Measurements from ENCODE around the gene KCNJ16. TPM values are rescaled to one million over a fixed set of nuclear protein-coding genes. Genes with fewer than 3 reads are reported as not detected.
A peak's percentile ranks its signal among the peaks of the same experiment; 100 is the strongest.

Gene KCNJ16
- total RNA-seq, 1 donor, result not detected

- DNase-seq (ENCODE audit: low read depth), result no peak
- H3K4me3 ChIP-seq (ENCODE audit: low read depth, low read length), result no peak overlapping the region
- TF ChIP-seq, protein P1, sequence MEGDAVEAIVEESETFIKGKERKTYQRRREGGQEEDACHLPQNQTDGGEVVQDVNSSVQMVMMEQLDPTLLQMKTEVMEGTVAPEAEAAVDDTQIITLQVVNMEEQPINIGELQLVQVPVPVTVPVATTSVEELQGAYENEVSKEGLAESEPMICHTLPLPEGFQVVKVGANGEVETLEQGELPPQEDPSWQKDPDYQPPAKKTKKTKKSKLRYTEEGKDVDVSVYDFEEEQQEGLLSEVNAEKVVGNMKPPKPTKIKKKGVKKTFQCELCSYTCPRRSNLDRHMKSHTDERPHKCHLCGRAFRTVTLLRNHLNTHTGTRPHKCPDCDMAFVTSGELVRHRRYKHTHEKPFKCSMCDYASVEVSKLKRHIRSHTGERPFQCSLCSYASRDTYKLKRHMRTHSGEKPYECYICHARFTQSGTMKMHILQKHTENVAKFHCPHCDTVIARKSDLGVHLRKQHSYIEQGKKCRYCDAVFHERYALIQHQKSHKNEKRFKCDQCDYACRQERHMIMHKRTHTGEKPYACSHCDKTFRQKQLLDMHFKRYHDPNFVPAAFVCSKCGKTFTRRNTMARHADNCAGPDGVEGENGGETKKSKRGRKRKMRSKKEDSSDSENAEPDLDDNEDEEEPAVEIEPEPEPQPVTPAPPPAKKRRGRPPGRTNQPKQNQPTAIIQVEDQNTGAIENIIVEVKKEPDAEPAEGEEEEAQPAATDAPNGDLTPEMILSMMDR (IDR thresholded peaks at IDR 0.05; ENCODE audit: insufficient read depth, low read depth, low read length), result no peak
Observed at GRCh38 chr17:70107904-70108565, 33.0 kb downstream of the KCNJ16 start.

- DNase-seq (ENCODE audit: low read depth), result no peak
- no peak overlapping the region for H3K4me3 ChIP-seq (ENCODE audit: low read depth, low read length)
- TF ChIP-seq, protein P1 (IDR thresholded peaks at IDR 0.05; ENCODE audit: insufficient read depth, low read depth, low read length), result no peak
Observed at GRCh38 chr17:70109497-70109896, 34.5 kb downstream of the KCNJ16 start.

GRCh38 chr17:70110443-70110880 is 35.4 kb downstream of the KCNJ16 start:
- DNase-seq (ENCODE audit: low read depth), result peak; percentile 3

DNA sequence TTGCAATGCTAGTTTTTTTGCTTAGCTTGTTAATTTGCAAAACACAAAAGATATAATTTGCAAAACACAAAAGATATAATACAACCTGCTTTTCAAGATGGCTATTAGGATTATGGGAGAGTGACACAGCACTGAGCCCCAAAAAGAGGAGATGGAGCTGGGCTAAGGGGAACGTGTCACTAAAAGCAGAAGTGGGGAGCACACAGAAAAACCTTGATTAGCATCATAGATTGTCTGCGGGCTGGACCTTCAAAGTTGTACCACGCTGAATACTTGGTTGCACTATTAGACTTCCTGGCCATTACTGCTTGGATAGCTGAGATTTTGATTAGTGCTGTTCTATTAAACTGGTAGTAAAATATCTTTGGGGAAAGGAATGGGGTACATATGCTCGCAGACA is 36.2 kb downstream of the KCNJ16 start:
- H3K4me3 ChIP-seq (ENCODE audit: low read depth, low read length), result no peak overlapping the region
- DNase-seq (ENCODE audit: low read depth), result no peak
- TF ChIP-seq, protein P1 (IDR thresholded peaks at IDR 0.05; ENCODE audit: insufficient read depth, low read depth, low read length), result no peak

More at GRCh38 chr17:70110443-70110880, 35.4 kb downstream of the KCNJ16 start:
- TF ChIP-seq, protein P1 (IDR thresholded peaks at IDR 0.05; ENCODE audit: insufficient read depth, low read depth, low read length), result no peak
- H3K4me3 ChIP-seq (ENCODE audit: low read depth, low read length), result no peak overlapping the region

DNA sequence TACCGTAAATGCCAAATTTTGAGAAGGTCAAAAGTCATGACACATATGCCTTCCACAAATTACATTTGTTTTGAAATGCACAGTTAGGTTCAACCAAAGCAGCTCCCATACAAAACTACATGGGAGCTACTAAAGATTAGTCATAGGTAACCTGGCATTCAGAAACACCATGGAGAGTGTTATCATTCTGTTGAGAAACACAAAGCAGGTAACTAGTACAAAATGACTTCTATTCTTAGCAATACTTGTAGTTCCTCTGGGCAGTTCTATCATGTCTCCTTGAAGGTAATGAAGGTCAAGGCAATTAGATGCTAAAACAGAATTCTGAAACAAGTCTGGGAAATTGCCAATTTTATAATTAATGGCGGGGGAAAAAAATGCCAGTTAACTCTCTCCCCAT is 39.4 kb downstream of the KCNJ16 start:
- H3K4me3 ChIP-seq (ENCODE audit: low read depth, low read length), result no peak overlapping the region
- no peak for DNase-seq (ENCODE audit: low read depth)
- TF ChIP-seq, protein P1 (IDR thresholded peaks at IDR 0.05; ENCODE audit: insufficient read depth, low read depth, low read length), result no peak

GRCh38 chr17:70115126-70115525 is 40.1 kb downstream of the KCNJ16 start:
- TF ChIP-seq, protein P1 (IDR thresholded peaks at IDR 0.05; ENCODE audit: insufficient read depth, low read depth, low read length), result no peak
- H3K4me3 ChIP-seq (ENCODE audit: low read depth, low read length), result no peak overlapping the region
- no peak for DNase-seq (ENCODE audit: low read depth)

GRCh38 chr17:70116919-70117318 is 41.9 kb downstream of the KCNJ16 start:
- TF ChIP-seq, protein P1 (IDR thresholded peaks at IDR 0.05; ENCODE audit: insufficient read depth, low read depth, low read length), result no peak

More at GRCh38 chr17:70116919-70117318, 41.9 kb downstream of the KCNJ16 start:
- H3K4me3 ChIP-seq (ENCODE audit: low read depth, low read length), result no peak overlapping the region
- no peak for DNase-seq (ENCODE audit: low read depth)
